Neural cell (in vitro differentiated cells): Measurements from ENCODE around the gene CLTCL1. TPM values are rescaled to one million over a fixed set of nuclear protein-coding genes. Genes with fewer than 3 reads are reported as not detected.
"Not testable (repeated sequence)": the region's sequence is repeated elsewhere in the genome, so short reads cannot be mapped to it uniquely, and the experiment has no call there.

ENCODE experiments used
- H2AFZ ChIP-seq: fragments of 200-600, 300-800 bp; sonication (generic), shearing (Covaris generic); 2 replicates; pipeline ENCODE4 v1.6.0; 2014; ENCODE audit warnings: low read depth, mild to moderate bottlenecking, antibody characterized with exemption, low read length, moderate library complexity
- H3F3A ChIP-seq: fragments of 200-600 bp; shearing (Covaris generic); 2 replicates; pipeline ENCODE4 v1.6.1; 2016; ENCODE audit warnings: mild to moderate bottlenecking, moderate library complexity, mixed read lengths, antibody characterized with exemption, low read length; ENCODE audit not compliant: insufficient read depth, poor library complexity, severe bottlenecking
- H3K27ac ChIP-seq: fragments of 200-600, 300-800 bp; sonication (generic), shearing (Covaris generic); 2 replicates; pipeline ENCODE4 v1.5.1; 2014; ENCODE audit warnings: mild to moderate bottlenecking, low read length, moderate library complexity
- H3K27me3 ChIP-seq: fragments of 300-800, 200-600 bp; sonication (generic), shearing (Covaris generic); 2 replicates; pipeline ENCODE4 v1.6.0; 2014; ENCODE audit warnings: mild to moderate bottlenecking, low read depth, low read length, moderate library complexity; ENCODE audit not compliant: insufficient read depth
- H3K36me3 ChIP-seq: fragments of 300-800, 200-600 bp; sonication (generic), shearing (Covaris generic); 2 replicates; pipeline ENCODE4 v1.5.1; 2014; ENCODE audit warnings: mild to moderate bottlenecking, antibody characterized with exemption, low read length, moderate library complexity; ENCODE audit not compliant: insufficient read depth
- H3K4me2 ChIP-seq: fragments of 300-800, 200-600 bp; sonication (generic), shearing (Covaris generic); 2 replicates; pipeline ENCODE4 v1.6.0; 2014; ENCODE audit warnings: mild to moderate bottlenecking, low read length
- H3K4me3 ChIP-seq: fragments of 300-800, 200-600 bp; sonication (generic), shearing (Covaris generic); 2 replicates; pipeline ENCODE4 v1.5.1; 2014; ENCODE audit warnings: mild to moderate bottlenecking, low read length, moderate library complexity
- H3K79me2 ChIP-seq: fragments of 200-600 bp; shearing (Covaris generic); replicated peaks from 2 replicates; pipeline ENCODE4 v1.6.0; 2014; ENCODE audit warnings: mild to moderate bottlenecking, low read length, moderate library complexity; ENCODE audit not compliant: insufficient read depth
- H3K9ac ChIP-seq: fragments of 300-800, 200-600 bp; sonication (generic), shearing (Covaris generic); 2 replicates; pipeline ENCODE4 v1.6.1; 2016; ENCODE audit warnings: mild to moderate bottlenecking, low read length, mixed read lengths
- H3K9me2 ChIP-seq: fragments of 200-600 bp; shearing (Covaris generic); 2 replicates; pipeline ENCODE4 v1.6.1; 2016; ENCODE audit warnings: mild to moderate bottlenecking, low read length, mixed read lengths; ENCODE audit not compliant: insufficient read depth
- H3K9me3 ChIP-seq: fragments of 200-600, 300-800 bp; sonication (generic), shearing (Covaris generic); 2 replicates; pipeline ENCODE4 v1.6.1; 2016; ENCODE audit warnings: mild to moderate bottlenecking, mixed run types, low read length, moderate library complexity, mixed read lengths
- H4K20me1 ChIP-seq: fragments of 200-600 bp; shearing (Covaris generic); 2 replicates; pipeline ENCODE4 v1.6.1; 2016; ENCODE audit warnings: mild to moderate bottlenecking, mixed run types; ENCODE audit not compliant: insufficient read depth
- EP300 ChIP-seq: fragments of 450-650 bp; conservative IDR thresholded peaks from 2 replicates; pipeline ENCODE4 v1.6.1; 2014; ENCODE audit warnings: antibody characterized with exemption, mild to moderate bottlenecking, moderate library complexity; ENCODE audit not compliant: poor library complexity, severe bottlenecking
- EZH2 ChIP-seq: fragments of 200-600, 300-800 bp; shearing (Covaris generic), sonication (generic); IDR thresholded peaks from 2 replicates; pipeline ENCODE4 v1.6.1; 2014; ENCODE audit warnings: antibody characterized with exemption, low read length, borderline replicate concordance, mild to moderate bottlenecking; ENCODE audit not compliant: insufficient read depth, poor library complexity, severe bottlenecking
- MXI1 ChIP-seq: fragments of 450-650 bp; conservative IDR thresholded peaks from 2 replicates; pipeline ENCODE4 v1.6.1; 2014; ENCODE audit warnings: antibody characterized with exemption, mild to moderate bottlenecking; ENCODE audit not compliant: poor library complexity, severe bottlenecking
- POLR2AphosphoS5 ChIP-seq: IDR thresholded peaks from 2 replicates; pipeline ENCODE4 v1.6.1; 2012
- RAD21 ChIP-seq: fragments of 450-650 bp; conservative IDR thresholded peaks from 2 replicates; pipeline ENCODE4 v1.6.1; 2014; ENCODE audit warnings: antibody characterized with exemption, mild to moderate bottlenecking, moderate library complexity
- SMC3 ChIP-seq: fragments of 450-650 bp; conservative IDR thresholded peaks from 2 replicates; pipeline ENCODE4 v1.6.1; 2014; ENCODE audit warnings: antibody characterized with exemption, mild to moderate bottlenecking, moderate library complexity; ENCODE audit not compliant: poor library complexity
- TAF1 ChIP-seq: IDR thresholded peaks from 2 replicates; pipeline ENCODE4 v1.6.1; 2012; ENCODE audit warnings: low read depth
- polyA plus RNA-seq: library from polyadenylated mRNA; depleted of rRNA; stranded (reverse); fragments of >200 nt; gene quantifications from 2 replicates; pipeline ENCODE4 v1.2.3, GENCODE V29; 2014
- TF ChIP-seq, protein P1 (sequence below): IDR thresholded peaks from 2 replicates; pipeline ENCODE4 v1.6.1; 2012; ENCODE audit warnings: borderline replicate concordance
- TF ChIP-seq, protein P2 (sequence below): fragments of 450-650 bp; IDR thresholded peaks from 2 replicates; pipeline ENCODE4 v1.5.1; 2014; ENCODE audit warnings: antibody characterized with exemption, mild to moderate bottlenecking, moderate library complexity; ENCODE audit not compliant: poor library complexity, severe bottlenecking

Gene CLTCL1
- polyA plus RNA-seq, 1 donor from 2014 or later: 7.8 TPM

DNA sequence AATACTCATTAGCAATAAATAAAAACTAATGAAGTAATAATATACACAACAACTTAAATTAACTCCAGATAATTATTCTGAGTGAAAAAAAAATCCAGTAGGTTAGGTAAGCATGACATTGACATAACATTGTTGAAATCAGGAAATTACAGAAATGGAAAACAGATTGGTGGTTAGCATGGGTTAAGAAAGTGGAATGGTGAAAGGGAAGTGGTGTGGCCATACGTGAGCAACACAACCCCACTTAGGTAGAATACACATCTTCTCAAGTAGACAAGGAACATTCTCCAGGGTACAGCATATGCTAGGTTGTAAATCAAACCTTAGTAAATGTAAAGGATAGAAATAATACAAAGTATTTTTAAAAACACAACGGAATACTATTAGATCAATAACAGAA lies 30.2 kb upstream of the CLTCL1 start:
- Histone ChIP-seq H3K27ac (no peak overlapping the region), H3K4me2 (no peak overlapping the region), H3K9me2 (no peaks in the 10 kb centered on the region), H3K4me3 (no peak overlapping the region), H3K9me3 (no peaks in the 10 kb centered on the region), H3K79me2 (no peaks in the 10 kb centered on the region), H3F3A (no peaks in the 10 kb centered on the region), H4K20me1 (no peaks in the 10 kb centered on the region), H3K9ac (no peak overlapping the region), H2AFZ (no peak overlapping the region), H3K27me3 (no peaks in the 10 kb centered on the region), H3K36me3 (no peaks in the 10 kb centered on the region)
- TF ChIP-seq EP300: no peak
- TF ChIP-seq RAD21: no peak
- TF ChIP-seq, protein P1, sequence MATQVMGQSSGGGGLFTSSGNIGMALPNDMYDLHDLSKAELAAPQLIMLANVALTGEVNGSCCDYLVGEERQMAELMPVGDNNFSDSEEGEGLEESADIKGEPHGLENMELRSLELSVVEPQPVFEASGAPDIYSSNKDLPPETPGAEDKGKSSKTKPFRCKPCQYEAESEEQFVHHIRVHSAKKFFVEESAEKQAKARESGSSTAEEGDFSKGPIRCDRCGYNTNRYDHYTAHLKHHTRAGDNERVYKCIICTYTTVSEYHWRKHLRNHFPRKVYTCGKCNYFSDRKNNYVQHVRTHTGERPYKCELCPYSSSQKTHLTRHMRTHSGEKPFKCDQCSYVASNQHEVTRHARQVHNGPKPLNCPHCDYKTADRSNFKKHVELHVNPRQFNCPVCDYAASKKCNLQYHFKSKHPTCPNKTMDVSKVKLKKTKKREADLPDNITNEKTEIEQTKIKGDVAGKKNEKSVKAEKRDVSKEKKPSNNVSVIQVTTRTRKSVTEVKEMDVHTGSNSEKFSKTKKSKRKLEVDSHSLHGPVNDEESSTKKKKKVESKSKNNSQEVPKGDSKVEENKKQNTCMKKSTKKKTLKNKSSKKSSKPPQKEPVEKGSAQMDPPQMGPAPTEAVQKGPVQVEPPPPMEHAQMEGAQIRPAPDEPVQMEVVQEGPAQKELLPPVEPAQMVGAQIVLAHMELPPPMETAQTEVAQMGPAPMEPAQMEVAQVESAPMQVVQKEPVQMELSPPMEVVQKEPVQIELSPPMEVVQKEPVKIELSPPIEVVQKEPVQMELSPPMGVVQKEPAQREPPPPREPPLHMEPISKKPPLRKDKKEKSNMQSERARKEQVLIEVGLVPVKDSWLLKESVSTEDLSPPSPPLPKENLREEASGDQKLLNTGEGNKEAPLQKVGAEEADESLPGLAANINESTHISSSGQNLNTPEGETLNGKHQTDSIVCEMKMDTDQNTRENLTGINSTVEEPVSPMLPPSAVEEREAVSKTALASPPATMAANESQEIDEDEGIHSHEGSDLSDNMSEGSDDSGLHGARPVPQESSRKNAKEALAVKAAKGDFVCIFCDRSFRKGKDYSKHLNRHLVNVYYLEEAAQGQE: no peak
- TF ChIP-seq POLR2AphosphoS5: no peak
- TF ChIP-seq, protein P2, sequence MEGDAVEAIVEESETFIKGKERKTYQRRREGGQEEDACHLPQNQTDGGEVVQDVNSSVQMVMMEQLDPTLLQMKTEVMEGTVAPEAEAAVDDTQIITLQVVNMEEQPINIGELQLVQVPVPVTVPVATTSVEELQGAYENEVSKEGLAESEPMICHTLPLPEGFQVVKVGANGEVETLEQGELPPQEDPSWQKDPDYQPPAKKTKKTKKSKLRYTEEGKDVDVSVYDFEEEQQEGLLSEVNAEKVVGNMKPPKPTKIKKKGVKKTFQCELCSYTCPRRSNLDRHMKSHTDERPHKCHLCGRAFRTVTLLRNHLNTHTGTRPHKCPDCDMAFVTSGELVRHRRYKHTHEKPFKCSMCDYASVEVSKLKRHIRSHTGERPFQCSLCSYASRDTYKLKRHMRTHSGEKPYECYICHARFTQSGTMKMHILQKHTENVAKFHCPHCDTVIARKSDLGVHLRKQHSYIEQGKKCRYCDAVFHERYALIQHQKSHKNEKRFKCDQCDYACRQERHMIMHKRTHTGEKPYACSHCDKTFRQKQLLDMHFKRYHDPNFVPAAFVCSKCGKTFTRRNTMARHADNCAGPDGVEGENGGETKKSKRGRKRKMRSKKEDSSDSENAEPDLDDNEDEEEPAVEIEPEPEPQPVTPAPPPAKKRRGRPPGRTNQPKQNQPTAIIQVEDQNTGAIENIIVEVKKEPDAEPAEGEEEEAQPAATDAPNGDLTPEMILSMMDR: no peak
- TF ChIP-seq TAF1: no peak
- no peak for TF ChIP-seq SMC3
- TF ChIP-seq EZH2: no peak
- no peak for TF ChIP-seq MXI1

DNA sequence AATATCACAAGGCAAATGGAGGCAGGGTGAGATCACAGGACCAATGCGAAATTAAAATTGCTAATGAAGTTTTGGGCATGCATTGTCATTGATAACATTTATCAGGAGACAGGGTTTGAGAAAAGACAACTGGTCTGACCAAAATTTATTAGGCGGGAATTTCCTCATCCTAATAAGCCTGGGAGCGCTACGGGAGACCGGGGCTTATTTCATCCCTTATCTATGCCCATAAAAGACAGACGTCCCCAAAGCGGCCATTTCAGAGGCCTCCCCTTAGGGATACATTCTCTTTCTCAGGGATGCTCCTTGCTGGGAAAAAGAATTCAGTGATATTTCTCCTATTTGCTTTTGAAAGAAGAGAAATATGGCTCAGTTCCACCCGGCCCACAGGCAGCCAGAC lies 28.6 kb upstream of the CLTCL1 start:
- not testable (repeated sequence) for H3K27me3 ChIP-seq, H3K79me2 ChIP-seq, H3K36me3 ChIP-seq, H3K4me3 ChIP-seq, H3K9me3 ChIP-seq, H2AFZ ChIP-seq, H4K20me1 ChIP-seq, H3F3A ChIP-seq, H3K9ac ChIP-seq, H3K27ac ChIP-seq, H3K4me2 ChIP-seq, H3K9me2 ChIP-seq

GRCh38 chr22:19319281-19319680 lies 27.8 kb upstream of the CLTCL1 start:
- Histone ChIP-seq H3K9ac (no peak overlapping the region), H3F3A (no peaks in the 10 kb centered on the region), H3K4me3 (no peak overlapping the region), H2AFZ (no peak overlapping the region), H3K9me3 (no peaks in the 10 kb centered on the region), H3K4me2 (no peak overlapping the region), H3K9me2 (no peaks in the 10 kb centered on the region), H3K27me3 (no peaks in the 10 kb centered on the region), H3K79me2 (no peaks in the 10 kb centered on the region), H3K27ac (no peak overlapping the region), H3K36me3 (no peaks in the 10 kb centered on the region), H4K20me1 (no peaks in the 10 kb centered on the region)
- TF ChIP-seq MXI1 (no peak), POLR2AphosphoS5 (no peak), EZH2 (no peak), EP300 (no peak), TAF1 (no peak), RAD21 (no peak), SMC3 (no peak)
- TF ChIP-seq, protein P1: no peak
- TF ChIP-seq, protein P2: no peak
